WTC11 (cell line): ENCODE data around the gene LMO1. TPM values are rescaled to one million over a fixed set of nuclear protein-coding genes. Genes with fewer than 3 reads are reported as not detected.

Experiments
- ATAC-seq: fragments of 200-7000 bp; cut with Tn5 transposase; 2 replicates; pipeline ENCODE4 v1.10.0; 2021; ENCODE audit warnings: mild to moderate bottlenecking, moderate library complexity
- CTCF ChIA-PET: fragments of 300-600 bp; sonication (Branson Sonifier 250); formaldehyde crosslinking; loops from one replicate; lab custom pipeline; 2021; ENCODE audit warnings: antibody characterized with exemption; lab: Charles Lee
- POLR2A ChIA-PET: fragments of 350-600 bp; sonication (Branson Sonifier 250); formaldehyde crosslinking; loops from one replicate; lab custom pipeline; 2021; ENCODE audit warnings: antibody characterized with exemption; lab: Charles Lee
- DNase-seq: peaks from one replicate; pipeline ENCODE4 v3.0.0; 2021; ENCODE audit warnings: low spot score
- H3K27ac Mint-ChIP-seq: 2 replicates; pipeline ENCODE4 v1.8.0; 2021; ENCODE audit warnings: mixed read lengths
- H3K27me3 Mint-ChIP-seq: 2 replicates; pipeline ENCODE4 v1.8.0; 2021; ENCODE audit warnings: low read depth, mild to moderate bottlenecking, moderate library complexity, mixed read lengths
- H3K36me3 Mint-ChIP-seq: 2 replicates; pipeline ENCODE4 v1.8.0; 2021; ENCODE audit warnings: mixed read lengths
- H3K4me1 Mint-ChIP-seq: 2 replicates; pipeline ENCODE4 v1.8.0; 2022; ENCODE audit warnings: mixed read lengths
- H3K4me3 Mint-ChIP-seq: 2 replicates; pipeline ENCODE4 v1.8.0; 2021; ENCODE audit warnings: mild to moderate bottlenecking, moderate library complexity, mixed read lengths
- H3K9me3 Mint-ChIP-seq: 2 replicates; pipeline ENCODE4 v1.8.0; 2021; ENCODE audit warnings: mixed read lengths
- NFATC4 ChIP-seq: fragments of 250-450 bp; sonication (Bioruptor Pico); IDR thresholded peaks from 2 replicates; pipeline ENCODE4 v1.9.0; 2021; ENCODE audit warnings: mild to moderate bottlenecking
- OVOL2 ChIP-seq: fragments of 250-450 bp; sonication (Bioruptor Pico); IDR thresholded peaks from 2 replicates; pipeline ENCODE4 v1.9.0; 2021; ENCODE audit warnings: mild to moderate bottlenecking, borderline replicate concordance
- ZNF232 ChIP-seq: sonication (generic); formaldehyde crosslinking; IDR thresholded peaks from 2 replicates; pipeline ENCODE4 v1.8.0; 2022; ENCODE audit warnings: mild to moderate bottlenecking, missing genetic modification reagents
- ZNF317 ChIP-seq: sonication (generic); formaldehyde crosslinking; IDR thresholded peaks from 2 replicates; pipeline ENCODE4 v1.8.1; 2023; ENCODE audit warnings: low read depth, mild to moderate bottlenecking, moderate library complexity, missing genetic modification reagents, borderline replicate concordance
- ZNF671 ChIP-seq: fragments of 250-450 bp; sonication (Bioruptor Pico); IDR thresholded peaks from 2 replicates; pipeline ENCODE4 v1.8.0; 2021; ENCODE audit warnings: mild to moderate bottlenecking
- total RNA-seq: library from RNA; stranded (reverse); gene quantifications from 3 replicates; pipeline ENCODE4 v1.2.3, GENCODE V29; 2021
- TF ChIP-seq, protein P1 (sequence below): sonication (generic); formaldehyde crosslinking; IDR thresholded peaks from 2 replicates; pipeline ENCODE4 v1.8.0; 2022; ENCODE audit warnings: missing genetic modification reagents
- TF ChIP-seq, protein P2 (sequence below): sonication (generic); formaldehyde crosslinking; IDR thresholded peaks from 2 replicates; pipeline ENCODE4 v1.8.0; 2022; ENCODE audit warnings: mild to moderate bottlenecking, missing genetic modification reagents
- TF ChIP-seq, protein P3 (sequence below): sonication (generic); formaldehyde crosslinking; IDR thresholded peaks from 2 replicates; pipeline ENCODE4 v1.8.1; 2022; ENCODE audit warnings: low read depth, missing genetic modification reagents, borderline replicate concordance
- TF ChIP-seq, protein P4 (sequence below): fragments of 250-450 bp; sonication (Bioruptor Pico); IDR thresholded peaks from 2 replicates; pipeline ENCODE4 v1.8.0; 2021; ENCODE audit warnings: mild to moderate bottlenecking
- TF ChIP-seq, protein P5 (sequence below): sonication (generic); formaldehyde crosslinking; IDR thresholded peaks from 2 replicates; pipeline ENCODE4 v1.8.1; 2023; ENCODE audit warnings: mild to moderate bottlenecking, missing genetic modification reagents
- TF ChIP-seq, protein P6 (sequence below): fragments of 250-450 bp; sonication (Bioruptor Pico); IDR thresholded peaks from 2 replicates; pipeline ENCODE4 v1.9.0; 2021; ENCODE audit warnings: mild to moderate bottlenecking, borderline replicate concordance

Gene LMO1
- total RNA-seq, 1 experiment from 2014 or later, result 0.44 TPM

DNA sequence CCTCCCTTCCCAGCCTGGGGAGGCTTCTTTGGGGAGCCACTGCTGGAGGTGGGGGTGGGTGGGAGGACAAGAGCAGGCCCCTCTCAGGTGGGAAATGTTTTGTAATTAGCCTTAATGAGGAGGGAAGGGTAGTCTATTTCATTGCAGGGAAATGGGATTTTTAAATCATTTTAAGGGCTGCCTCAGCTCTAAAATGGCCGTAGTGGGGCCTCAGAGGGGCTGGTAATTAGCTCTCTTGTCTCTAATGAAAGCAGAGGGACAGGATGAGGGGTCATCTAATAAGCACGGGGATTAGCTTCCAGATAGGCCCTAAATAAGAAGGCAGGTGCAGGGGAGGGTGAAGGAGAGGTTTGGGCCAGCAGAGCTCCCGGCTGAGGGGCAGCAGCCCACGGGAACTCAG is 46.5 kb downstream of the LMO1 start (continued):
- TF ChIP-seq, protein P1, sequence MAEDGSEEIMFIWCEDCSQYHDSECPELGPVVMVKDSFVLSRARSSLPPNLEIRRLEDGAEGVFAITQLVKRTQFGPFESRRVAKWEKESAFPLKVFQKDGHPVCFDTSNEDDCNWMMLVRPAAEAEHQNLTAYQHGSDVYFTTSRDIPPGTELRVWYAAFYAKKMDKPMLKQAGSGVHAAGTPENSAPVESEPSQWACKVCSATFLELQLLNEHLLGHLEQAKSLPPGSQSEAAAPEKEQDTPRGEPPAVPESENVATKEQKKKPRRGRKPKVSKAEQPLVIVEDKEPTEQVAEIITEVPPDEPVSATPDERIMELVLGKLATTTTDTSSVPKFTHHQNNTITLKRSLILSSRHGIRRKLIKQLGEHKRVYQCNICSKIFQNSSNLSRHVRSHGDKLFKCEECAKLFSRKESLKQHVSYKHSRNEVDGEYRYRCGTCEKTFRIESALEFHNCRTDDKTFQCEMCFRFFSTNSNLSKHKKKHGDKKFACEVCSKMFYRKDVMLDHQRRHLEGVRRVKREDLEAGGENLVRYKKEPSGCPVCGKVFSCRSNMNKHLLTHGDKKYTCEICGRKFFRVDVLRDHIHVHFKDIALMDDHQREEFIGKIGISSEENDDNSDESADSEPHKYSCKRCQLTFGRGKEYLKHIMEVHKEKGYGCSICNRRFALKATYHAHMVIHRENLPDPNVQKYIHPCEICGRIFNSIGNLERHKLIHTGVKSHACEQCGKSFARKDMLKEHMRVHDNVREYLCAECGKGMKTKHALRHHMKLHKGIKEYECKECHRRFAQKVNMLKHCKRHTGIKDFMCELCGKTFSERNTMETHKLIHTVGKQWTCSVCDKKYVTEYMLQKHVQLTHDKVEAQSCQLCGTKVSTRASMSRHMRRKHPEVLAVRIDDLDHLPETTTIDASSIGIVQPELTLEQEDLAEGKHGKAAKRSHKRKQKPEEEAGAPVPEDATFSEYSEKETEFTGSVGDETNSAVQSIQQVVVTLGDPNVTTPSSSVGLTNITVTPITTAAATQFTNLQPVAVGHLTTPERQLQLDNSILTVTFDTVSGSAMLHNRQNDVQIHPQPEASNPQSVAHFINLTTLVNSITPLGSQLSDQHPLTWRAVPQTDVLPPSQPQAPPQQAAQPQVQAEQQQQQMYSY (CRISPR knock-in tag), result no peak
- TF ChIP-seq ZNF671 (CRISPR knock-in tag), result no peak
- TF ChIP-seq, protein P2, sequence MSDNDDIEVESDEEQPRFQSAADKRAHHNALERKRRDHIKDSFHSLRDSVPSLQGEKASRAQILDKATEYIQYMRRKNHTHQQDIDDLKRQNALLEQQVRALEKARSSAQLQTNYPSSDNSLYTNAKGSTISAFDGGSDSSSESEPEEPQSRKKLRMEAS (CRISPR knock-in tag), result no peak
- no peak for TF ChIP-seq ZNF232 (CRISPR knock-in tag)
- TF ChIP-seq, protein P3, sequence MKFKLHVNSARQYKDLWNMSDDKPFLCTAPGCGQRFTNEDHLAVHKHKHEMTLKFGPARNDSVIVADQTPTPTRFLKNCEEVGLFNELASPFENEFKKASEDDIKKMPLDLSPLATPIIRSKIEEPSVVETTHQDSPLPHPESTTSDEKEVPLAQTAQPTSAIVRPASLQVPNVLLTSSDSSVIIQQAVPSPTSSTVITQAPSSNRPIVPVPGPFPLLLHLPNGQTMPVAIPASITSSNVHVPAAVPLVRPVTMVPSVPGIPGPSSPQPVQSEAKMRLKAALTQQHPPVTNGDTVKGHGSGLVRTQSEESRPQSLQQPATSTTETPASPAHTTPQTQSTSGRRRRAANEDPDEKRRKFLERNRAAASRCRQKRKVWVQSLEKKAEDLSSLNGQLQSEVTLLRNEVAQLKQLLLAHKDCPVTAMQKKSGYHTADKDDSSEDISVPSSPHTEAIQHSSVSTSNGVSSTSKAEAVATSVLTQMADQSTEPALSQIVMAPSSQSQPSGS, result no peak

DNA sequence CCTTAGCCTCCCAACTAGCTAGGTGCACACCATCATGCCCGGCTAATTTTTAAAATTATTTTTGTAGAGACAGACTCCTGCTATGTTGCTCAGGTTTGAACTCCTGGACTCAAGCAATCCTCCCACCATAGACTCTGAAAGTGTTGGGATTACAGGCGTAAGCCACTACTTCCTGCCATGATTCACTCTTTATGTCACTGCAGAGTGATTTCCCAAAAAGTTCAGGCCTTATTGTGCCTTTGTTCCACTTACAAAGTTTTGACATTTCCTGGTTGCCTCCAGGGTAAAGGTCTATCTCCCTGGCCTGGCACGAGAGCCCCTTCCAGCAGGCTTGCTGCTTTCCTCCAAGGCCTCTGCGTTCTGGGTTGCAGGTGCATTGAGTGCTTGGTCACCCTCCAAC is 50.3 kb downstream of the LMO1 start:
- ChIA-PET POLR2A (no interaction called here), CTCF (no interaction called here)
- TF ChIP-seq, protein P4, sequence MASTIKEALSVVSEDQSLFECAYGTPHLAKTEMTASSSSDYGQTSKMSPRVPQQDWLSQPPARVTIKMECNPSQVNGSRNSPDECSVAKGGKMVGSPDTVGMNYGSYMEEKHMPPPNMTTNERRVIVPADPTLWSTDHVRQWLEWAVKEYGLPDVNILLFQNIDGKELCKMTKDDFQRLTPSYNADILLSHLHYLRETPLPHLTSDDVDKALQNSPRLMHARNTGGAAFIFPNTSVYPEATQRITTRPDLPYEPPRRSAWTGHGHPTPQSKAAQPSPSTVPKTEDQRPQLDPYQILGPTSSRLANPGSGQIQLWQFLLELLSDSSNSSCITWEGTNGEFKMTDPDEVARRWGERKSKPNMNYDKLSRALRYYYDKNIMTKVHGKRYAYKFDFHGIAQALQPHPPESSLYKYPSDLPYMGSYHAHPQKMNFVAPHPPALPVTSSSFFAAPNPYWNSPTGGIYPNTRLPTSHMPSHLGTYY (CRISPR knock-in tag), result no peak
- no peak for TF ChIP-seq ZNF317 (CRISPR knock-in tag)
- TF ChIP-seq NFATC4 (CRISPR knock-in tag), result no peak
- TF ChIP-seq, protein P5, sequence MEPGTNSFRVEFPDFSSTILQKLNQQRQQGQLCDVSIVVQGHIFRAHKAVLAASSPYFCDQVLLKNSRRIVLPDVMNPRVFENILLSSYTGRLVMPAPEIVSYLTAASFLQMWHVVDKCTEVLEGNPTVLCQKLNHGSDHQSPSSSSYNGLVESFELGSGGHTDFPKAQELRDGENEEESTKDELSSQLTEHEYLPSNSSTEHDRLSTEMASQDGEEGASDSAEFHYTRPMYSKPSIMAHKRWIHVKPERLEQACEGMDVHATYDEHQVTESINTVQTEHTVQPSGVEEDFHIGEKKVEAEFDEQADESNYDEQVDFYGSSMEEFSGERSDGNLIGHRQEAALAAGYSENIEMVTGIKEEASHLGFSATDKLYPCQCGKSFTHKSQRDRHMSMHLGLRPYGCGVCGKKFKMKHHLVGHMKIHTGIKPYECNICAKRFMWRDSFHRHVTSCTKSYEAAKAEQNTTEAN (CRISPR knock-in tag), result no peak
- TF ChIP-seq OVOL2 (CRISPR knock-in tag), result no peak
- TF ChIP-seq, protein P6, sequence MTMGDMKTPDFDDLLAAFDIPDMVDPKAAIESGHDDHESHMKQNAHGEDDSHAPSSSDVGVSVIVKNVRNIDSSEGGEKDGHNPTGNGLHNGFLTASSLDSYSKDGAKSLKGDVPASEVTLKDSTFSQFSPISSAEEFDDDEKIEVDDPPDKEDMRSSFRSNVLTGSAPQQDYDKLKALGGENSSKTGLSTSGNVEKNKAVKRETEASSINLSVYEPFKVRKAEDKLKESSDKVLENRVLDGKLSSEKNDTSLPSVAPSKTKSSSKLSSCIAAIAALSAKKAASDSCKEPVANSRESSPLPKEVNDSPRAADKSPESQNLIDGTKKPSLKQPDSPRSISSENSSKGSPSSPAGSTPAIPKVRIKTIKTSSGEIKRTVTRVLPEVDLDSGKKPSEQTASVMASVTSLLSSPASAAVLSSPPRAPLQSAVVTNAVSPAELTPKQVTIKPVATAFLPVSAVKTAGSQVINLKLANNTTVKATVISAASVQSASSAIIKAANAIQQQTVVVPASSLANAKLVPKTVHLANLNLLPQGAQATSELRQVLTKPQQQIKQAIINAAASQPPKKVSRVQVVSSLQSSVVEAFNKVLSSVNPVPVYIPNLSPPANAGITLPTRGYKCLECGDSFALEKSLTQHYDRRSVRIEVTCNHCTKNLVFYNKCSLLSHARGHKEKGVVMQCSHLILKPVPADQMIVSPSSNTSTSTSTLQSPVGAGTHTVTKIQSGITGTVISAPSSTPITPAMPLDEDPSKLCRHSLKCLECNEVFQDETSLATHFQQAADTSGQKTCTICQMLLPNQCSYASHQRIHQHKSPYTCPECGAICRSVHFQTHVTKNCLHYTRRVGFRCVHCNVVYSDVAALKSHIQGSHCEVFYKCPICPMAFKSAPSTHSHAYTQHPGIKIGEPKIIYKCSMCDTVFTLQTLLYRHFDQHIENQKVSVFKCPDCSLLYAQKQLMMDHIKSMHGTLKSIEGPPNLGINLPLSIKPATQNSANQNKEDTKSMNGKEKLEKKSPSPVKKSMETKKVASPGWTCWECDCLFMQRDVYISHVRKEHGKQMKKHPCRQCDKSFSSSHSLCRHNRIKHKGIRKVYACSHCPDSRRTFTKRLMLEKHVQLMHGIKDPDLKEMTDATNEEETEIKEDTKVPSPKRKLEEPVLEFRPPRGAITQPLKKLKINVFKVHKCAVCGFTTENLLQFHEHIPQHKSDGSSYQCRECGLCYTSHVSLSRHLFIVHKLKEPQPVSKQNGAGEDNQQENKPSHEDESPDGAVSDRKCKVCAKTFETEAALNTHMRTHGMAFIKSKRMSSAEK (CRISPR knock-in tag), result no peak

More for the DNA sequence above, 50.3 kb downstream of the LMO1 start:
- H3K4me1 Mint-ChIP-seq, result 0 out of 2 replicates have a peak, but pooled peaks cover 3% of the 10 kb centered on the region
- H3K9me3 Mint-ChIP-seq, result no peaks in the 10 kb centered on the region
- no peak overlapping the region for H3K4me3 Mint-ChIP-seq
- ATAC-seq (no peak), DNase-seq (no peak)
- H3K27ac Mint-ChIP-seq, result no peak overlapping the region
- H3K36me3 Mint-ChIP-seq, result no peaks in the 10 kb centered on the region
- H3K27me3 Mint-ChIP-seq, result no peaks in the 10 kb centered on the region; the same call in 1 of the 2 replicates
